GM19035 (cell line): ENCODE measurements around the gene TMEM95.

Source experiments
- ATAC-seq: cut with Tn5 transposase; IDR thresholded peaks from one replicate; pipeline ENCODE4 v1.9.1; 2021; ENCODE audit not compliant: unreplicated experiment

The TMEM95 gene

GRCh38 chr17:7403977-7404736 is 49.2 kb downstream of the TMEM95 start, which contains the start of gene TMEM256:
TSS of gene TMEM256 (minus strand) at chr17:7404097. CDS start at chr17:7404084, 13 bp downstream.
- peak; percentile 94 for ATAC-seq

- peak; percentile 11 for ATAC-seq
Observed at GRCh38 chr17:7404737-7405349, 49.9 kb downstream of the TMEM95 start.

- ATAC-seq, result no peak
Observed at GRCh38 chr17:7405350-7406234, 50.6 kb downstream of the TMEM95 start.

GRCh38 chr17:7406235-7406825 is 51.4 kb downstream of the TMEM95 start:
- no peak for ATAC-seq
